AG04449 (cell line): ENCODE results near the gene TBC1D8.

Experiments
- CTCF ChIA-PET: fragments of 350-600 bp; formaldehyde crosslinking; extraction: SDS; loops from one replicate; lab custom pipeline; 2021; ENCODE audit warnings: antibody characterized with exemption; lab: Yijun Ruan, JAX
- POLR2A ChIA-PET: fragments of 400-600, 350-600 bp; formaldehyde crosslinking; extraction: SDS; loops from one replicate; lab custom pipeline; 2020; ENCODE audit warnings: antibody characterized with exemption, inconsistent platforms; lab: Yijun Ruan, JAX
- DNase-seq: peaks from one replicate; pipeline ENCODE4 v3.0.0-alpha.2; 2010; ENCODE audit warnings: low read depth, low spot score
- H3K4me3 ChIP-seq: 2 replicates; pipeline ENCODE4 v1.5.1; 2011; ENCODE audit warnings: low read depth, mild to moderate bottlenecking, control low read depth, low read length
- CTCF ChIP-seq: IDR thresholded peaks from one replicate; pipeline ENCODE4 v1.5.1; 2011; ENCODE audit warnings: mild to moderate bottlenecking, moderate library complexity, low read length, control low read depth, inconsistent platforms; ENCODE audit not compliant: insufficient read depth; ENCODE audit errors: missing control alignments

The TBC1D8 gene

GRCh38 chr2:100990650-100991403 lies 160.4 kb downstream of the TBC1D8 start:
- DNase-seq = no peak
- ChIA-PET POLR2A (no interaction called here), CTCF (interaction anchor here (0.9 to 6.7 kb wide), 4 partner anchors 14 to 384 kb away, joined by 3 to 185 read pairs (median 16); no protein-coding TSS in a partner anchor)
- H3K4me3 ChIP-seq = no peak overlapping the region
- no peak for TF ChIP-seq CTCF

GRCh38 chr2:100990166-100990565 lies 161.0 kb downstream of the TBC1D8 start:
- DNase-seq = no peak
- ChIA-PET POLR2A (no interaction called here), CTCF (interaction anchor here (0.9 to 6.7 kb wide), 4 partner anchors 13 to 383 kb away, joined by 3 to 185 read pairs (median 16); no protein-coding TSS in a partner anchor)
- TF ChIP-seq CTCF = no peak
- H3K4me3 ChIP-seq = no peak overlapping the region

GRCh38 chr2:100989666-100990065 lies 161.5 kb downstream of the TBC1D8 start:
- CTCF ChIA-PET = interaction anchor here (1.2 to 6.7 kb wide), 4 partner anchors 23 to 382 kb away, joined by 3 to 185 read pairs (median 16); no protein-coding TSS in a partner anchor
- no peak overlapping the region for H3K4me3 ChIP-seq
- no peak for DNase-seq
- no peak for TF ChIP-seq CTCF
- POLR2A ChIA-PET = interaction anchor here (1.0 kb wide), 1 partner anchor 12 kb away, joined by 4 read pairs; the partner anchor contains the start of gene RPL31

GRCh38 chr2:100988630-100989417 lies 162.4 kb downstream of the TBC1D8 start:
- CTCF ChIA-PET = interaction anchor here (1.2 to 6.7 kb wide), 4 partner anchors 24 to 382 kb away, joined by 3 to 185 read pairs (median 16); no protein-coding TSS in a partner anchor
- POLR2A ChIA-PET = interaction anchor here (1.0 kb wide), 1 partner anchor 13 kb away, joined by 4 read pairs; the partner anchor contains the start of gene RPL31
- no peak for TF ChIP-seq CTCF
- peak; percentile 58 for DNase-seq
- H3K4me3 ChIP-seq = no peak overlapping the region

- TF ChIP-seq CTCF = no peak
- no peak overlapping the region for H3K4me3 ChIP-seq
- POLR2A ChIA-PET = interaction anchor here (0.8 kb wide), 1 partner anchor 14 kb away, joined by 3 read pairs; no protein-coding TSS in a partner anchor
- no peak for DNase-seq
- CTCF ChIA-PET = interaction anchor here (1.1 to 6.7 kb wide), 5 partner anchors 10 to 381 kb away, joined by 3 to 185 read pairs (median 6); no protein-coding TSS in a partner anchor
Measured at GRCh38 chr2:100987974-100988373, 163.2 kb downstream of the TBC1D8 start.
